ENCODE data around the gene ATP5MG.
"Not testable (repeated sequence)": the region's sequence is repeated elsewhere in the genome, so short reads cannot be mapped to it uniquely, and the experiment has no call there.

Gene ATP5MG
- total RNA-seq, result 22.1 to 60.0 (median 34.1) reads per million in 18 experiments

GRCh38 chr11:118401151-118401879, at the start of gene ATP5MG:
TSS of gene ATP5MG (plus strand) at chr11:118401606. CDS start at chr11:118401666, 60 bp downstream.
- peak; percentile 92 to 95 for DNase-seq

- DNase-seq, result peak in 1 of 2 donors; percentile 66
Measured at GRCh38 chr11:118353084-118353710, 48.2 kb upstream of the ATP5MG start.

- DNase-seq, result no peak
Measured at GRCh38 chr11:118358071-118358470, 43.3 kb upstream of the ATP5MG start.

GRCh38 chr11:118359295-118359958, 42.0 kb upstream of the ATP5MG start, which contains the start of gene UBE4A:
TSS of gene UBE4A (plus strand) at chr11:118359600. CDS start at chr11:118365081, 5,481 bp downstream.
- DNase-seq, result peak; percentile 96 to 98

GRCh38 chr11:118364956-118365615, 36.3 kb upstream of the ATP5MG start:
- DNase-seq, result no peak

- no peak for DNase-seq
Measured at GRCh38 chr11:118366287-118366686, 35.1 kb upstream of the ATP5MG start.

- no peak for DNase-seq
Measured at GRCh38 chr11:118370774-118371173, 30.6 kb upstream of the ATP5MG start.

GRCh38 chr11:118373263-118373662, 28.1 kb upstream of the ATP5MG start:
- DNase-seq, result no peak

- DNase-seq, result no peak
Measured at GRCh38 chr11:118373871-118374270, 27.5 kb upstream of the ATP5MG start.

- no peak for DNase-seq
Measured at GRCh38 chr11:118374729-118375128, 26.7 kb upstream of the ATP5MG start.

- no peak for DNase-seq
Measured at GRCh38 chr11:118375978-118376377, 25.4 kb upstream of the ATP5MG start.

- DNase-seq, result no peak
Measured at GRCh38 chr11:118379497-118379896, 21.9 kb upstream of the ATP5MG start.

- no peak for DNase-seq
Measured at GRCh38 chr11:118380571-118380970, 20.8 kb upstream of the ATP5MG start.

- no peak for DNase-seq
Measured at GRCh38 chr11:118382954-118383353, 18.5 kb upstream of the ATP5MG start.

- DNase-seq, result no peak
Measured at GRCh38 chr11:118383657-118384056, 17.7 kb upstream of the ATP5MG start.

- DNase-seq, result no peak
Measured at GRCh38 chr11:118396097-118396501, 5.3 kb upstream of the ATP5MG start.

- no peak for DNase-seq
Measured at GRCh38 chr11:118397448-118397847, 4.0 kb upstream of the ATP5MG start.

GRCh38 chr11:118398791-118399559, 2.4 kb upstream of the ATP5MG start:
- DNase-seq, result no peak

GRCh38 chr11:118401880-118402590, 629 bp downstream of the ATP5MG start:
- DNase-seq, result peak; percentile 5 to 38

- DNase-seq, result not testable (repeated sequence)
Measured at GRCh38 chr11:118402594-118402993, 1.2 kb downstream of the ATP5MG start.

- DNase-seq, result no peak
Measured at GRCh38 chr11:118406599-118407166, 5.3 kb downstream of the ATP5MG start.

All from inflammatory macrophage (primary cell).